GM23248 (cell line): Measurements from ENCODE around the gene RAB23. TPM values are rescaled to one million over a fixed set of nuclear protein-coding genes. Genes with fewer than 3 reads are reported as not detected.
A peak's percentile ranks its signal among the peaks of the same experiment; 100 is the strongest.

Experiments
- DNase-seq: peaks from one replicate; pipeline ENCODE4 v3.0.0-alpha.2; 2015
- H2AFZ ChIP-seq: fragments of 200-600 bp; sonication (generic); 2 replicates; pipeline ENCODE4 v1.6.1; 2016; ENCODE audit warnings: antibody characterized with exemption
- H3F3A ChIP-seq: fragments of 200-600 bp; sonication (generic); 2 replicates; pipeline ENCODE4 v1.6.1; 2016; ENCODE audit warnings: mild to moderate bottlenecking, antibody characterized with exemption, mixed run types; ENCODE audit not compliant: insufficient read depth
- H3K27ac ChIP-seq: fragments of 200-600 bp; sonication (generic); 2 replicates; pipeline ENCODE4 v1.5.1; 2016; ENCODE audit warnings: mild to moderate bottlenecking
- H3K27me3 ChIP-seq: fragments of 200-600 bp; sonication (generic); replicated peaks from 2 replicates; pipeline ENCODE4 v1.6.1; 2016; ENCODE audit warnings: mild to moderate bottlenecking; ENCODE audit not compliant: insufficient read depth
- H3K36me3 ChIP-seq: fragments of 200-600 bp; sonication (generic); 2 replicates; pipeline ENCODE4 v1.6.1; 2016; ENCODE audit warnings: low read depth, mild to moderate bottlenecking
- H3K4me1 ChIP-seq: fragments of 200-600 bp; sonication (generic); 2 replicates; pipeline ENCODE4 v1.6.1; 2016; ENCODE audit warnings: mild to moderate bottlenecking; ENCODE audit not compliant: insufficient read depth
- H3K4me2 ChIP-seq: fragments of 200-600 bp; sonication (generic); one replicate; pipeline ENCODE4 v1.6.1; 2016; ENCODE audit warnings: mild to moderate bottlenecking; ENCODE audit not compliant: unreplicated experiment
- H3K4me3 ChIP-seq: fragments of 200-600 bp; sonication (generic); 2 replicates; pipeline ENCODE4 v1.5.1; 2016; ENCODE audit warnings: mild to moderate bottlenecking
- H3K79me2 ChIP-seq: fragments of 200-600 bp; sonication (generic); 2 replicates; pipeline ENCODE4 v1.6.1; 2016; ENCODE audit warnings: mild to moderate bottlenecking; ENCODE audit not compliant: insufficient read depth
- H3K9ac ChIP-seq: fragments of 200-600 bp; sonication (generic); 2 replicates; pipeline ENCODE4 v1.6.1; 2016; ENCODE audit warnings: mild to moderate bottlenecking
- H3K9me2 ChIP-seq: fragments of 200-600 bp; sonication (generic); 2 replicates; pipeline ENCODE4 v1.6.1; 2016; ENCODE audit warnings: mixed run types, mild to moderate bottlenecking, moderate library complexity; ENCODE audit not compliant: insufficient read depth
- H3K9me3 ChIP-seq: fragments of 200-600 bp; sonication (generic); one replicate; pipeline ENCODE4 v1.6.1; 2017; ENCODE audit warnings: low read depth
- H4K20me1 ChIP-seq: fragments of 200-600 bp; sonication (generic); 2 replicates; pipeline ENCODE4 v1.6.0; 2016; ENCODE audit not compliant: insufficient read depth
- EZH2 ChIP-seq: fragments of 200-600 bp; sonication (generic); IDR thresholded peaks from 2 replicates; pipeline ENCODE4 v1.6.1; 2018; ENCODE audit warnings: antibody characterized with exemption, mild to moderate bottlenecking; ENCODE audit not compliant: insufficient read depth, poor library complexity, severe bottlenecking
- EZH2phosphoT487 ChIP-seq: fragments of 200-600 bp; sonication (generic); IDR thresholded peaks from 2 replicates; pipeline ENCODE4 v1.6.1; 2018; ENCODE audit warnings: antibody characterized with exemption, moderate library complexity, mild to moderate bottlenecking, low read depth; ENCODE audit not compliant: insufficient read depth
- WGBS, 2 experiments: methylation state at CpG; one replicate each; pipeline ENCODE4 v1.1.6; 2015 to 2017; ENCODE audit warnings: low lambda C conversion rate in 2 of 2, low coverage in 1 of 2; ENCODE audit errors: missing lambda C conversion rate in 2 of 2; 5-methylcytosine and 5-hydroxymethylcytosine counted together
- in situ Hi-C: fragments of 300-500 bp; cut with MboI; formaldehyde crosslinking; loops from 2 replicates; pipeline ENCODE4 v1.15.0; 2020
- polyA plus RNA-seq: library from polyadenylated mRNA; unstranded; fragments of >200 nt; fragmentation: Nextera tagmentation; extraction: Ambion mirVana; gene quantifications from 2 replicates; pipeline ENCODE4 v1.2.1, GENCODE V29; 2016
- total RNA-seq: library from RNA; depleted of rRNA; stranded (reverse); fragments of >200 nt; shearing (Covaris generic); gene quantifications from 2 replicates; pipeline ENCODE4 v1.2.3, GENCODE V29; 2014

Gene RAB23
- total and polyA plus RNA-seq, 2 experiments from 2014 or later = 46.9 to 78.6 TPM

- Histone ChIP-seq H3K4me1 (peaks cover 41% of the 10 kb centered on the region), H3K79me2 (no peaks in the 10 kb centered on the region), H4K20me1 (no peaks in the 10 kb centered on the region), H3K4me2 (no peak overlapping the region), H3K4me3 (no peak overlapping the region), H3F3A (peaks cover 38% of the 10 kb centered on the region), H3K27me3 (no peaks in the 10 kb centered on the region), H3K27ac (no peak overlapping the region), H3K9me2 (no peaks in the 10 kb centered on the region), H3K36me3 (no peaks in the 10 kb centered on the region), H3K9ac (no peak overlapping the region), H2AFZ (no peak overlapping the region), H3K9me3 (no peaks in the 10 kb centered on the region)
- TF ChIP-seq EZH2 (no peak), EZH2phosphoT487 (no peak)
- DNase-seq = no peak
- in situ Hi-C loops = no loop called here
- WGBS, 2 experiments = 84 to 85% methylated on average over 4 of the region's 4 CpGs
Observed at GRCh38 chr6:57254055-57254717, 32.1 kb upstream of the RAB23 start.

GRCh38 chr6:57252975-57253374, 30.9 kb upstream of the RAB23 start:
- no peak overlapping the region for H3K9ac ChIP-seq
- peak overlapping the region; percentile 55 for H3K27ac ChIP-seq
- peak overlapping the region; percentile 66 for H3K4me2 ChIP-seq
- 3 to 13% methylated on average over 1 of the region's 1 CpG for WGBS, 2 experiments
- no peaks in the 10 kb centered on the region for H3K9me3 ChIP-seq
- DNase-seq = peak; percentile 74
- H3K36me3 ChIP-seq = no peaks in the 10 kb centered on the region
- H3K79me2 ChIP-seq = no peaks in the 10 kb centered on the region
- H2AFZ ChIP-seq = no peak overlapping the region; the same call in 1 of the 2 replicates
- H3K27me3 ChIP-seq = no peaks in the 10 kb centered on the region
- H3K9me2 ChIP-seq = no peaks in the 10 kb centered on the region
- TF ChIP-seq EZH2phosphoT487 (no peak), EZH2 (no peak)
- H3F3A ChIP-seq = peaks cover 29% of the 10 kb centered on the region
- no peaks in the 10 kb centered on the region for H4K20me1 ChIP-seq
- no peak overlapping the region for H3K4me3 ChIP-seq
- H3K4me1 ChIP-seq = peaks cover 34% of the 10 kb centered on the region
- in situ Hi-C loops = no loop called here

- 91 to 94% methylated on average over 9 of the region's 9 CpGs for WGBS, 2 experiments
- Histone ChIP-seq H2AFZ (no peak overlapping the region), H3F3A (peaks cover 21% of the 10 kb centered on the region), H3K4me3 (no peak overlapping the region), H3K9ac (no peak overlapping the region), H3K79me2 (no peaks in the 10 kb centered on the region), H3K4me1 (peaks cover 37% of the 10 kb centered on the region), H4K20me1 (no peaks in the 10 kb centered on the region), H3K9me2 (no peaks in the 10 kb centered on the region), H3K9me3 (no peaks in the 10 kb centered on the region), H3K4me2 (peak overlapping the region; percentile 66), H3K27ac (peak overlapping the region; percentile 55; the same call in 1 of the 2 replicates), H3K36me3 (no peaks in the 10 kb centered on the region), H3K27me3 (no peaks in the 10 kb centered on the region)
- DNase-seq = no peak
- TF ChIP-seq EZH2 (no peak), EZH2phosphoT487 (no peak)
- in situ Hi-C loops = no loop called here
Observed at GRCh38 chr6:57252137-57252536, 30.0 kb upstream of the RAB23 start.

- Histone ChIP-seq H3K27me3 (no peaks in the 10 kb centered on the region), H3K4me2 (no peak overlapping the region), H3K36me3 (no peaks in the 10 kb centered on the region), H3K79me2 (no peaks in the 10 kb centered on the region), H3K9me3 (no peaks in the 10 kb centered on the region), H3F3A (peaks cover 14% of the 10 kb centered on the region), H3K9ac (no peak overlapping the region), H4K20me1 (no peaks in the 10 kb centered on the region), H3K4me1 (peaks cover 31% of the 10 kb centered on the region), H2AFZ (no peak overlapping the region), H3K27ac (no peak overlapping the region), H3K4me3 (no peak overlapping the region), H3K9me2 (no peaks in the 10 kb centered on the region)
- in situ Hi-C loops = no loop called here
- WGBS, 2 experiments = 91 to 96% methylated on average over 4 of the region's 4 CpGs
- no peak for DNase-seq
- TF ChIP-seq EZH2phosphoT487 (no peak), EZH2 (no peak)
Observed at GRCh38 chr6:57250348-57250747, 28.2 kb upstream of the RAB23 start.
